HG03064 (cell line): ENCODE measurements around the gene C1QBP.
"Not testable (repeated sequence)": the region's sequence is repeated elsewhere in the genome, so short reads cannot be mapped to it uniquely, and the experiment has no call there.

Experiments used
- ATAC-seq: cut with Tn5 transposase; IDR thresholded peaks from one replicate; pipeline ENCODE4 v1.9.1; 2021; ENCODE audit warnings: low read depth; ENCODE audit not compliant: unreplicated experiment

Gene C1QBP, protein sequence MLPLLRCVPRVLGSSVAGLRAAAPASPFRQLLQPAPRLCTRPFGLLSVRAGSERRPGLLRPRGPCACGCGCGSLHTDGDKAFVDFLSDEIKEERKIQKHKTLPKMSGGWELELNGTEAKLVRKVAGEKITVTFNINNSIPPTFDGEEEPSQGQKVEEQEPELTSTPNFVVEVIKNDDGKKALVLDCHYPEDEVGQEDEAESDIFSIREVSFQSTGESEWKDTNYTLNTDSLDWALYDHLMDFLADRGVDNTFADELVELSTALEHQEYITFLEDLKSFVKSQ

DNA sequence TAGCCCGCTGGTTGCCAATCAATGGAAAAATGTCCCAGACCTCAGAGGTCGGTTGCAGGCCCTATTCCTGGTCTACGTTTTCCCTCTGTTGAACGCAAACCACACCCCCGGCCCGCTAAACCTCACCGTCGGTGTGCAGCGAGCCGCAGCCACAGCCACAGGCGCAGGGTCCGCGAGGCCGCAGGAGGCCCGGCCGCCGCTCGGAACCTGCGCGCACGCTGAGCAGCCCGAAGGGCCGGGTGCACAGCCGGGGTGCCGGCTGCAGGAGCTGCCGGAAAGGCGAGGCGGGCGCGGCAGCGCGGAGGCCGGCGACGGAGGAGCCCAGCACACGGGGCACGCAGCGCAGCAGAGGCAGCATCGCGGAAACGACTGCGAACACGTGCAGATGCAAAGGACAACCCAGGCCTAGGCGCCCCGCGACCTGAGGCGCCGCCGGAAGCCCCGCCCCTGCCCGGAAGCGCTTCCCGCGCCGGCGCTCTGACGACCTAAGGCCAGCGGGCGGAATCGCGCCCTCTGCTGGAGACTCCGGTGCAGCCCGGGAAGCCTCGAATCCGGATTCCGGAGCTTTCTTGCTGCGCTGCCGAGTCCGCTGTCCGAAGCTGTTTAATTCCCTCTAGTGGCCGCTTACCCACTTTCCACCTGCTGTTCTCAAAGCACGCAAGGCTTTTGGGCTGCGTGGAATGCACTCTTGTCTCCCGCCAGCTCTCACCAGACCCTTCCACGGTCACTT, at the start of gene C1QBP:
C1QBP (minus strand) TSS at position 440 of the 730 bp plus-strand sequence; CDS start at position 358, 82 bp downstream.
- ATAC-seq, result peak; percentile 79

DNA sequence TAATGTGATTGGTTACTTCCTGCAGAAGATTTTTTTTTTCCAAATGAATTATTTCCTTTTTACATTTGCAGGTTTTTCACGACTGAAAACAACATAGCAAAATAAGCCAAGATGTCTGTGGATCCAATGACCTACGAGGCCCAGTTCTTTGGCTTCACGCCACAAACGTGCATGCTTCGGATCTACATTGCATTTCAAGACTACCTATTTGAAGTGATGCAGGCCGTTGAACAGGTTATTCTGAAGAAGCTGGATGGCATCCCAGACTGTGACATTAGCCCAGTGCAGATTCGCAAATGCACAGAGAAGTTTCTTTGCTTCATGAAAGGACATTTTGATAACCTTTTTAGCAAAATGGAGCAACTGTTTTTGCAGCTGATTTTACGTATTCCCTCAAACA, 49.8 kb upstream of the C1QBP start:
- ATAC-seq, result no peak

DNA sequence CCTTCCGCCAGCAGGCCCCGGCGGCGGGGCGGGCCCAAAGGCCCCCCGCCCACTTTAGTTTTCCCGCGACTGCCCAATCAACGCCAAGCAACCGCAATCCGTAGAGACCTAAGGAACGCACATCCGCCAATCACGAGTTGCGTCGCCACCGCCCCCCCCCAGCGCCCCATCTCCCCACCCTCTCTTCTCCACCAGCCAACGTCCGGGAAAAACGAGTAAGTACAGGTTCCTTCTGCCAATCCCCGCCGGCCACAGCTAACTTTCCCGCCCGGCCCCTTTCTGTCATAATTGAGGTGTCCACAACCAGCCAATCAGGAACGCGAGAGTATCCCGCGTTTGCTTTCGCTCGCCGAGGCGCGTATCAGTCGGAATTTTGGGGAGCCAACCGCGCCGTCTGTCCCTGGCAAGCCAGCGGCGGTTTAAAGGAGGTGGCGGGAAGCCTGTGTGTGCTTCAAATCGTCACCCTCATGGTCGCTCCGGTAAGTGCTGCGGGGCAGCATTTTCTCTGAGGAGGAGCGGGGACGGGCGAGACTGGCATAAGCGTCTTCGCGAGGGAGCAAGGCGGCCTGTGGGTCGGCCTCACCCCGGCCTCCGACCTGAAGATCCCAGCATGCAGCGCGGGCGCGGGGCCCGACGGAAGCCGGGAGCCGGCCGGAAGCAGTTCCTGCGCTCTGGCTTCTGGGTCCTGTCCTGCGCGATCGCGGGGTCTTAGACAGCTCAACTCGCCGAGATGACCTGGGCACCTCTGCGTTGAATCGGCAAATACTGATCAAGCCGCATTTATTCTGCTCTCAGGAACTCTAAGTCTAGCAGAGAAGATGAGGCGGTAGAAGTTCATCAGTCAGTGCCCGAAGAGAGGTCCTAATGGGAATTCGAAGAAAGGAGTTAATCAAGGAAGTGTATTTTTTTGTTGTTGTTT, 47.5 kb upstream of the C1QBP start, which contains the start of gene MIS12:
MIS12 (plus strand) TSS at position 361 of the 919 bp plus-strand sequence. CDS start 2,297 bp downstream, outside the sequence.
- peak; percentile 70 for ATAC-seq

DNA sequence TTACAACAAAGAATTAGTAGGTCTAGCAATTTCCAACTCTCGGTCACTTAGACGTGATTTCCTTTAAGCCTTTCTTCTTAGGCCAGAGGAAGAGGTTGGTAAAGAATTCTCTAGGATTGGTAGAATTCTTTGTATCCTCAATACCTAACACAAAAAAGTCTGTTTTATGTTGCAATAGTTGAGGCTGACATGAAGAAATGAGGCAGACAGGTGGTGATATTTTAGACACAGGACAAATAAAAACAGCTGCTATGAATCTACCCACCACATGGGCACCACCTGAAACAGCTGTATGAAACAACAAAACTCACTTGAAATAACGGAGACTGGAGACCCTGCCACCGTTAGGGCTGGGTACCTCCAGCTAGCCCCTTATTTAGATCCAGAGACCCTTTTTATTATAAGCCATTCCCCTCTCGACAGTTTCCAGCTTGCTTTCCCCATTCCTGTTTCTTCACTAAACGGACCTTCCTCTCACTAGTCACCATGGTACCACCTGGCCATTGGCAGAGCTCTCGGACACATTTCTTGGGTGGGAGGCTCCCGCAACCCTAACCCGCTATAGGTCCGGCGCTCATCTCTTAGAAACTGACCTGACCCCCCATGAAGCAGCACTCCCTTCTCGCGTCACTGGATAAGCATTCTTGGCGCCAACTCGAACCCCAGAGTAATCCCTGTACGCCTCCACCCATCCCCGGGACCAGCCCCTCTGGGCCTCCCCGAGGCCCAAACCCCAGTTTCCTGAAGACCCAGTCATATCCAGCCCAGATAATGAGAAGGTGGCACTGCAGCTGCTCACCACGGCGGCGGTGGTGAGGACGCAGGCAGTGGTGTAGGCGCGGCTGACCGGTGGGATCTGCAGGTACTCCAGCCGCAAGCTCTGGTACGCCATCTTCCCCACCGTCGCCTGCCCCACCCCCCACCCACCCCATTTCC, 46.6 kb upstream of the C1QBP start, which contains the start of gene DERL2:
DERL2 (minus strand) TSS at position 909 of the 936 bp plus-strand sequence; CDS start at position 892, 17 bp downstream.
- ATAC-seq, result peak; percentile 25

DNA sequence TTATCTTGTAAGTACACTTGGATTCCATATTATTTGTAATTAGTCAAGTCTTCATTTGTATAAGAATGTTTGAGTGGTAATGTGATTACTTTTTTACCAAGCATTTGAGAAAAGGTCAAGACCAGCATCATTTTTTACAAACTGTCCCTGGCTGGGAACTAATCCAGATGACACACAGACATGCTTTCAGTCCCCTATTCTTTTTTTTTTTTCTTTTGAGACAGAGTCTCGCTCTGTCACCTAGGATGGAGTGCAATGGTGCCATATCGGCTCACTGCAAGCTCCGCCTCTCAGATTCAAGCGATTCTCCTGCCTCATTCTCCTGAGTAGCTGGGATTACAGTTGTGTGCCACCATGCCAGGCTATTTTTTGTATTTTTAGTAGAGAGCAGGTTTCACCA, 42.5 kb upstream of the C1QBP start:
- no peak for ATAC-seq

DNA sequence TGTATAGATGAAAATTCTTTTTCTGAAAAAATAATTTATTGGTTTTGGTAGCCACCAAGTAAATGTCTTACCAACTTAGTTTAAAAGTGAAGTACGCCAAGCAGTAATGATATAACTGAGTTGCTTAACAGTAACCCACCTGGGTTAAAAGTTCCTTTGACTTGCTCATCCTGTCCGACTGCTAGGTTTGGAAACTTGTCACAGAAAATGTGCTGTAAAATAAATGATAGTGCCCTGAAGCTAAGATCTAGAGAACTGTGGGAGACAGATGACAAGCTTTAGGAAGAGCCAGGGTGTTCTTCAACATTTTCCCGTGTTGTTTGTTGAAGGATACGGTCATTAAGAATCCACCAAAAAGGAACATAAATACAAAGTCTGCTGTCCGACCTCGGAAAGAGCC, 42.0 kb upstream of the C1QBP start:
- no peak for ATAC-seq

DNA sequence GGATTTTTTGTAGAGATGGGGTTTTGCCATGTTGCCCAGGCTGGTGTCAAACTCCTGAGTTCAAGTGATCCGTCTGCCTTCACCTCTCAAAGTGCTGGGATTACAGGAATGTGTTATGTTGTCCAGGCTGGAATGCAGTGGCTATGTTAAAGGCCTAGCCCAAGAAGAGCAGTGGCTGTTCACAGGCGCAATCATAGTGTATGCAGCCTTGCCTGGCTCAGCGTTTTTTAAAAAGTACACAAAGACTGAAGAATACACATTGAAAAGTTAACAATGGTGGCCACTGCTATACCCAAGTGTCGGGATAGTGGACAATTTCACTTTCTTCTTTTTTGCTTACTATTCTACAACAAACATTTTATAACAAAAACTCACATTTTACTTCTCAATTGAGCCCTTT, 40.0 kb upstream of the C1QBP start:
- no peak for ATAC-seq

DNA sequence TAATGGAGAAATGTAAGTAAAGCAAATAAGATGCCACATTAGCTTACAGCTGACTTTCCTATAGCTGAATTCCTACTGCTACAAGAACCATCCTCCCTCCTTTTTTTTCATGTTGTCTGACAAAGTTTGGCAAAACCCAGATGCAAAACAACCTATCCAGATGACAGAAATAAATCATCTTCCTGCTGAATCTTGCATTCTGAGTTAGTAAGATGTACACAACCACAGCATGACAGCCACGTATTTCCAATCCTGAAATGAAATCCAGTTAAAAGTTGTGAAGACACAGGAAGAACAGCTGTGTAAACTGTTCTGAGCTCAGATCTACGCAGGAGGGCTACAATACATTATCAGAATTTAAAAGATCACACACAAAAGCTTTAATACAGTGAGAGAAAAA, 35.0 kb upstream of the C1QBP start:
- no peak for ATAC-seq

DNA sequence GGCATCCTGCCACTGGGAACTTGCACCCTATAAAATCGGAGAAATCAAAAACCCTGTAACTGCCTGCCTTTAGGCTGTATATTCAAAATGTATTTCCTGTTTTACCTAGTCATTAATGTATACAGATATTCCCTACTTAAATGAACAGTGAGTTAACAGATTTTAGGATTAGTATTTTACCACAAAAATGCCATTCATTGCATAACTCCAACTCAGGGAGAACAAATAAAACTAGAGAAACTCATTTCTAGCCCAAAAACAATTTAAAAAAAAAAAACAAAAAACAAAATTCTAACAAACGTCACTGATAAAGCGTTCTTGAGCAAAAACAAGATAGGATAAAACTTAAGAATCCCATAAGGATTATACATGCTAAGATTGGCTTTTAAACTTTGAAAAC, 33.6 kb upstream of the C1QBP start:
- no peak for ATAC-seq

DNA sequence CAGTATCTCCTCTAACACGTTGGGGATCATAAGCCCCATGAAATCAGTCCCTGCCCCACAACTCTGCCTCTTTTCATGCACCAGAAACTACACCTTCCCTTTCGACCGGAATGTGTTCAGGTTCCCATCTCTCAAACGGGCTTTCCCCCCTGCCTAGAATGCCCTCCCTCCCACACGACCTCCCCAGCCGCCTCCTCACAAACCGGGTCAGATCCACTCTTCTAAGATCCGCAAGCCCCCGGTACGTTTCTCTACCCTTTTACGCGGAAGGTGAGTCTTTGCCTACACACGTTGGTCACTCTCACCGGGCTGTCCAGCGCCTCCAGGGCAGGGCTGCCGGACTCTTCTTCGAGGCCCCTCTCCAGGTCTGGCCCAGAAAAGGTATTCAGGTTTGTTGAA, 29.1 kb upstream of the C1QBP start:
- ATAC-seq, result no peak

DNA sequence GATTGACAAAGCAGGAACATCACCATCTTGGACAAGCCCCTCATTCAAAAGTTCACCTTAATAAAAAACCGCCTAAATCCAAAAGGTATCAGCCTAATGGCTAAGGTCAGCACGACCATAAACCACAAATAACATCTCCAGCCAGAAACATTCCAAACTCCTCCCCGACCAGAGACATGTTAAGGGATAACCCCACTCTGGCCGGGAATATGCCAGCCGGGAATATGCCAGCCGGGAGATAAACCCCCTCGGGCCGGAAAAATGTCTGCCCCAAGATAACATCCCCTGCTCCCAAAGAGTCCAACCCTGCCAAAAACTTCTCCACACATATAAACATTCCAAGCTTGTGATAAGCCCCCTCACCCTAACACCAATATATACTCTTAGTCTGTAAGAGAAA, 28.5 kb upstream of the C1QBP start:
- no peak for ATAC-seq

DNA sequence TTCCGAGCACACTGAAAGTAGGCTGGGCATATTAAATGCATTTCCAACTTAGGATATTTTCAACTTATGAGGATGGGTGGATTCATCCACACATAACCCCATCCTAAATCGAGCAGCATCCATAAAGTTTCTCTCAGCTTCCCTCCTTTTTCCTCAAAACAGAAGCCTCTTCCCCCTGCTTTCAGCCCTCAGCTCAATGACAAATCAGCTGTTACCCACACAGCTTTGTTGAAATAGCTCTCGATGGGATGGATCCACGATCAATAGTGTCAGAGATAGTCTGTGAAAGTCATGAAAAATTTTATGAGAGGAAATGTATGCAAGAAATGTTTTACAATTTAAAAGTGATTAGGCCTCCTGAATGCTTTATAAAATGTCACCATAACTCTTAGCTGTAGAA, 27.3 kb upstream of the C1QBP start:
- ATAC-seq, result no peak

DNA sequence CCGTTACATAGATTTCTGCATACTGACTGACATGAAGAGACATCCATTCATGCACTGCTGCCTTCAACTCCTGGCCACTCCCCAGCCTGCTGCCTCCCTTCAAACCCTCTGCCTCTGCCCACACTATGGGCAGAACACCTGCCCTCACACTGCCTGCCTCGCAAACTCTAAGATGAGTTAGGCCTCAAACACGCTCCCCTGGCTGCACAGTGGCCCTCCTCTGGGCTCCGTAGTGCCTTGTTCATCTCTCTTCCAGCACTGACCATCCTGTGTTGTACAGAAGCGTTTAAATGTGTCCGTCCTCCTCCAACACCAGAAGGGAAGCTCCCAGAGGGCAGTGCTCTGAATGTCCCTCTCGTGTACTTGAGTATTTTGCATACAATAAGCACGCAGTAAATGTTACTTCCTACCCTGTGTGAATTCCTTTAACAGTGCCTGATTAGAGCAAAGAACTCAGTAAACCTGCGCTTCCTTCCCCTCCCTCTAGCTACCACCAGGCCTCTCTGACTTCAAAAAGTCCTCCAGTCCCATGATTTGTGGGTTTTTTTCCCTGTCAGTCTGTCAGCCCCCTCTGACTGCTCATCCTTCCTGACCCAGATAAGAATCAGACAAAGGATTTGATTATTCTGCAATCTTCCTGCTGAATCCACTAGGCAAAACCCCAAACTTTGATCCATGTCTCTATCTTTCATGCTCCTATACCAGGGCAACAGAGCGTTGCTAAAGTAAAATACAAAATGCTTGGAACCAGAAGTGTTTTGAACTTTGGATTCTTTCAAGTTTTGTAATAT, 26.0 kb upstream of the C1QBP start:
- ATAC-seq, result no peak

DNA sequence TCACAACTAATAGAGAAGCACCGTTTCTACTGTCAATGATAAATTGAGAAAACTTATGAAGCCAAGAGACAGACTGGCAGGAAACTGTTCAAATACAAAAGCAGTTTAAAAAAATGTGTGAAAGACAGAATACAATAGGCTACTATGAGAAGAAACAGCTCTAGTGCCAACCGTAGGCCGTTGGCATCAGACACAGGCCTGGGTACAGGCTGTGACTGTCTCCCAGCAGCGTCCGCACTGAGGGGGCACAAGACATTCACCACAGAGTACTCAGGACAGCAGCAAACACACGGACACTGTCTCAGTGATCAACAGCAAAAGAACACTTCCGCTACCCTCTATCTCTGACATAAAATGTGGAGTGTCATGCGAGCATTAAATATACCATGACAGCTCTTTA, 7.8 kb upstream of the C1QBP start:
- ATAC-seq, result no peak

DNA sequence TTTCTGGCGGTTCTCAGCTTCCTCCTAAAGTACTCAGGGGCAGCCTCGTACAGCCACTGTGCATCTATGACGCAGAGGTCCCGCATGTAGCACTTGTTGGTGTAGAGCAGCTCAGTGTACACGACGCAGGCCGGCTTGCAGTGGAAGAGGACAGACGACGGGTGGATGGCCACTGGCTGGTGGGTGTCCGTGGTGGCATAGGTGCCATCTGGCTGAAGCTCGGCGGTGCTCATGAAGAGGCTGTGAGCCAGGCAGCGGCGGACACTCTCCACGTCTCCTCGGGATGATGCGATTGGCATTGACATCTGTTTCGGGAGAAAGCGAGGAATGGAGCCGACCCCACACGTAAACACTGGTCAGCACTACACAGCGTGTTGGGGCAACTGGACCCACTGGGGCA, 5.3 kb upstream of the C1QBP start:
- ATAC-seq, result no peak

DNA sequence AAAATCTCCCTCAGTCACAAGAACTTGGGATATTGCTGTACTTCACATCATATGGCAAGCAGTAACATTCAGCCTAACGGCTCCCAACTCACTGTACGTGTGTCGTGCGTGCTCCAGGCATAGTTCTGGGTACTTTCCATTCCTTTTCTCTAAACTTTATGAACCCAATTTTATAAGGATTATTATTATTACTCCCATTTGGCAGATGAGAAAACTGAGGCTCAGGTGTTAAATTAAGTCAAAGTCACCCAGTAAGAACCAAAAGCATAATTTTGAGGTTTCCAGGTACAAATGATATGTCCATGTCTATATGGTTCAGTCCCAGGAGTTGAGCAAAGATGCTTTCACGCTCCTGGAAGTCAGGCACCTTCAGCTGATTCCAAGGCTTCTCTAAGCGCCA, 4.8 kb upstream of the C1QBP start:
- ATAC-seq, result no peak

DNA sequence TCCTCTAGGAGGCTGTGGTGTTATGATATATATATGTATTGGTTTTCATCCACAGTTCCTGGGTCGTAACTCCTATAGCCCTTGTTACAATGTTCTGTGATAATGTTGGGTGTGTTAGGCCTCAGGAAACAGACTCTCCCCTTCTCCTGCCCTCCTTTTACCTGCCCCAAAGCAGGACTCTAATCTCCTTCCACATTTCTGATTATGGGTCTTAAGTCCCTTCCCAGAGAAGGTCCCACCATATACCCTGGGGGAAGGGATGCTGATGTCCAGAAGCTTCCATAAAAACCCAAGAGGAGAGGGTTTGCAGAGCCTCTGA, 450 bp upstream of the C1QBP start:
- ATAC-seq, result no peak

DNA sequence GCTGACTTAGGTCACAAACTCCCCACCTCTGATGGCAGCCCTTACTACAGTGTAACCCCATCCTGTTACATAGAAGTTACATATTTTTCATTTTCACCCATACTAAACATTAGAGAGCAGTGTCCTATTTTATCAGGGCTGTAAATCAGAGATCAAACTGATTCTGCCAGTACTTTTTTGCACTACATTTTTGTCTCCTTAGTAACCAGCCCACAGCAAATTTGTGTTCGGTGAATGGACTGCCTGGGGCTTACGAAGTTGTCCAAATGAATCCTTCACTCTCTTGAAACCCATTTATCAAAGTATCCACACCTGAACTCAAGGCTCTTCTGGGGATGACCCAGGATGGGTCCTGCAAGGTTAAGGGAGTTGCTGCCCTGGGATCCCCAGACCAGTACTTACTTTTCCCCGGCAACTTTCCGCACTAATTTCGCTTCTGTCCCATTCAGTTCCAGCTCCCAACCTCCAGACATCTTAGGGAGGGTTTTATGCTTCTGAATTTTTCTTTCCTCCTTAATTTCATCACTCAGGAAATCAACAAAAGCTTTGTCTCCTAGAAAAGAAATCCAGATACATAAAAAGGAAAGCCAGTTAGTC, 1.1 kb downstream of the C1QBP start:
- no peak for ATAC-seq

DNA sequence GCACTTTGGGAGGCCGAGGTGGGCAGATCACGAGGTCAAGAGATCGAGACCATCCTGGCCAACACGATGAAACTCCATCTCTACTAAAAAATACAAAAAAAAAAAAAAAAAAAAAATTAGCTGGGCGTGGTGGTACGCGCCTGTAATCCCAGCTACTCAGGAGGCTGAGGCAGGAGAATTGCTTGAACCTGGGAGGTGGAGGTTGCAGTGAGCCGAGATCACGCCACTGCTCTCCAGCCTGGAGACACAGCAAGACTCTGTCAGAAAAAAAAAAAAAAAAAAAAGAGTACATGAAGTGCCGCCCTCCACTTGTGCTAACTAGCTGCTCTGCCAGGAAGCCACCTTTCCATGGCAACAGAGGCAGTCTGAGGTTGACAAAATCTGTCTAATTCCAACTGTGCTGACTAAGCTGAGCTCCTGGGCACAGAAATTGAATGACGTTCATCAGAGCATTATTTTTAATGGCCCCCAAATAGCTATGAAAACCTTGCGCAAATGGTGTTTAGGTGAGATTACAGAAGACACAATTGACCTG, 3.1 kb downstream of the C1QBP start:
- not testable (repeated sequence) for ATAC-seq
